ENCODE measurements around the gene PITPNM3.

Gene PITPNM3

GRCh38 chr17:6503641-6504195, 52.6 kb downstream of the PITPNM3 start:
- no peaks in the 10 kb centered on the region for H3K9me3 ChIP-seq
- no peaks in the 10 kb centered on the region for H3K4me1 ChIP-seq (ENCODE audit: control insufficient read depth in 1 of 2, insufficient read depth in 1 of 2, low read depth in 1 of 2, low read length in 1 of 2)
- H3K27ac ChIP-seq, result no peak overlapping the region
- peaks cover 3% of the 10 kb centered on the region for H3K27me3 ChIP-seq
- no peak for TF ChIP-seq CTCF (IDR thresholded peaks at IDR 0.05)
- no peaks in the 10 kb centered on the region for H3K36me3 ChIP-seq
- H3K4me3 ChIP-seq (ENCODE audit: low read depth in 1 of 2, low read length in 1 of 2), result no peak overlapping the region

- H3K9me3 ChIP-seq, result no peaks in the 10 kb centered on the region
- TF ChIP-seq CTCF (IDR thresholded peaks at IDR 0.05), result no peak
- no peaks in the 10 kb centered on the region for H3K4me1 ChIP-seq (ENCODE audit: control insufficient read depth in 1 of 2, insufficient read depth in 1 of 2, low read depth in 1 of 2, low read length in 1 of 2)
- H3K4me3 ChIP-seq (ENCODE audit: low read depth in 1 of 2, low read length in 1 of 2), result no peak overlapping the region
- H3K27ac ChIP-seq, result no peak overlapping the region
- H3K27me3 ChIP-seq, result peaks cover 10% of the 10 kb centered on the region
- H3K36me3 ChIP-seq, result no peaks in the 10 kb centered on the region
Observed at GRCh38 chr17:6502871-6503509, 53.4 kb downstream of the PITPNM3 start.

DNA sequence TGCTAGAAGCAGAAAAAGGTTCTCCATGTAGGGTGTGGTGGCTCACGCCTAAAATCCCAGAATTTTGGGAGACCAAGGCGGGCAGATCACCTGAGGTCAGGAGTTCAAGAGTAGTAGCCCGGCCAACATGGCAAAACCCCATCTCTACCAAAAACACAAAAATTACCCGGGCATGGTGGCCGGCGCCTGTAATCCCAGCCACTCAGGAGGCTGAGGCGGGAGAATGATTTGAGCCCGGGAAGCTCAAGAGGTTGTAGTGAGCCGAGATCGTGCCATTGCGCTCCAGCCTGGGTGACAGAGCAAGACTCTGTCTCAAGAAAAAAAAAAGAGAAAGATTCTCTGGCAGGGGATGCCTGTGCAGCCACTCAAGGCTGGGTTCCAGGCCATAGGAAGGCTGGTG, 54.2 kb downstream of the PITPNM3 start:
- peaks cover 19% of the 10 kb centered on the region for H3K27me3 ChIP-seq
- no peaks in the 10 kb centered on the region for H3K4me1 ChIP-seq (ENCODE audit: control insufficient read depth in 1 of 2, insufficient read depth in 1 of 2, low read depth in 1 of 2, low read length in 1 of 2)
- no peaks in the 10 kb centered on the region for H3K9me3 ChIP-seq
- no peak overlapping the region for H3K27ac ChIP-seq
- H3K36me3 ChIP-seq, result no peaks in the 10 kb centered on the region
- H3K4me3 ChIP-seq (ENCODE audit: low read depth in 1 of 2, low read length in 1 of 2), result no peak overlapping the region
- no peak for TF ChIP-seq CTCF (IDR thresholded peaks at IDR 0.05)

GRCh38 chr17:6501359-6501758, 55.0 kb downstream of the PITPNM3 start:
- peaks cover 27% of the 10 kb centered on the region for H3K27me3 ChIP-seq
- H3K4me1 ChIP-seq (ENCODE audit: control insufficient read depth in 1 of 2, insufficient read depth in 1 of 2, low read depth in 1 of 2, low read length in 1 of 2), result no peaks in the 10 kb centered on the region
- no peak overlapping the region for H3K27ac ChIP-seq
- H3K4me3 ChIP-seq (ENCODE audit: low read depth in 1 of 2, low read length in 1 of 2), result no peak overlapping the region
- H3K9me3 ChIP-seq, result no peaks in the 10 kb centered on the region
- TF ChIP-seq CTCF (IDR thresholded peaks at IDR 0.05), result no peak
- no peaks in the 10 kb centered on the region for H3K36me3 ChIP-seq

- Histone ChIP-seq H3K4me1 (ENCODE audit: control insufficient read depth in 1 of 2, insufficient read depth in 1 of 2, low read depth in 1 of 2, low read length in 1 of 2) (no peaks in the 10 kb centered on the region), H3K9me3 (no peaks in the 10 kb centered on the region), H3K27me3 (peaks cover 50% of the 10 kb centered on the region), H3K36me3 (no peaks in the 10 kb centered on the region), H3K27ac (no peak overlapping the region), H3K4me3 (ENCODE audit: low read depth in 1 of 2, low read length in 1 of 2) (no peak overlapping the region)
- no peak for TF ChIP-seq CTCF (IDR thresholded peaks at IDR 0.05)
Observed at GRCh38 chr17:6498901-6499540, 57.3 kb downstream of the PITPNM3 start.
